AG04450 (cell line): ENCODE results near the gene ALOX5AP. TPM values are rescaled to one million over a fixed set of nuclear protein-coding genes. Genes with fewer than 3 reads are reported as not detected.

Experiments used
- CTCF ChIA-PET: fragments of 300-600, 350-600 bp; formaldehyde crosslinking; extraction: SDS; loops from one replicate; lab custom pipeline; 2022; ENCODE audit warnings: antibody characterized with exemption, inconsistent platforms; lab: Charles Lee
- POLR2A ChIA-PET: fragments of 350-600 bp; formaldehyde crosslinking; extraction: SDS; loops from one replicate; lab custom pipeline; 2021; ENCODE audit warnings: antibody characterized with exemption, inconsistent platforms; lab: Yijun Ruan, JAX
- DNase-seq: peaks from one replicate; pipeline ENCODE4 v3.0.0-alpha.2; 2011; ENCODE audit warnings: low read depth, low spot score
- H3K27ac ChIP-seq: one replicate; pipeline ENCODE4 v1.5.1; 2012; ENCODE audit warnings: low read depth, low read length, control low read depth
- H3K27me3 ChIP-seq: one replicate; pipeline ENCODE4 v1.6.0; 2012; ENCODE audit warnings: low read length; ENCODE audit not compliant: control insufficient read depth, insufficient read depth
- H3K4me3 ChIP-seq: 2 replicates; pipeline ENCODE4 v1.5.1; 2011; ENCODE audit warnings: mild to moderate bottlenecking, low read depth, low read length, control low read depth
- H3K9me3 ChIP-seq: 2 replicates; pipeline ENCODE4 v1.5.1; 2012; ENCODE audit warnings: low read length; ENCODE audit not compliant: control insufficient read depth, insufficient read depth
- polyA plus RNA-seq: library from polyadenylated mRNA; depleted of rRNA; stranded (reverse); fragments of >200 nt; gene quantifications from 2 replicates; pipeline ENCODE4 v1.2.3, GENCODE V29; 2011
- TF ChIP-seq, protein P1 (sequence below): IDR thresholded peaks from 2 replicates; pipeline ENCODE4 v1.5.1; 2011; ENCODE audit warnings: low read depth, low read length, control low read depth, inconsistent platforms

The ALOX5AP gene
- polyA plus RNA-seq, 1 experiment = 6.4 TPM

DNA sequence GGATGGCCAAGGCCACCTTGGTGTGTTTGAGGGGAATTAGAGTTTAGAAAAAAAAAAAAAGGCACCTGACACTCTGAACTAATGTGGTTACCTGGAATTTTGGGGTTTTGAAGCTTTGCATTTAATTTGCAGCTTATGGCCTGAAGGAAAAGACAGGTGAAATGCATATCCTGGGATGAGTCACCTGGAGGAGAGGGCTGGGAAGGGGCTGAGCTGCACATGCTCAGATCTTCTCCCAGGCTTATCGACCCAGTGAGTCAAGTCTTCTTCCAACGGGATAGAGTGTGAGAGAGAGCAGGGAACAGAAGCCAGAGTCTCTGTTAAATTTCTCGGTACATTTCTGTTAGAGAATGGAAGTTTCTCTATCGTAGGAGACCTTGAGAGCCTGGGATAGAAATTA is 29.7 kb upstream of the ALOX5AP start:
- ChIA-PET CTCF (no interaction called here), POLR2A (no interaction called here)
- DNase-seq = no peak
- H3K27me3 ChIP-seq = no peaks in the 10 kb centered on the region
- no peak overlapping the region for H3K27ac ChIP-seq
- TF ChIP-seq, protein P1, sequence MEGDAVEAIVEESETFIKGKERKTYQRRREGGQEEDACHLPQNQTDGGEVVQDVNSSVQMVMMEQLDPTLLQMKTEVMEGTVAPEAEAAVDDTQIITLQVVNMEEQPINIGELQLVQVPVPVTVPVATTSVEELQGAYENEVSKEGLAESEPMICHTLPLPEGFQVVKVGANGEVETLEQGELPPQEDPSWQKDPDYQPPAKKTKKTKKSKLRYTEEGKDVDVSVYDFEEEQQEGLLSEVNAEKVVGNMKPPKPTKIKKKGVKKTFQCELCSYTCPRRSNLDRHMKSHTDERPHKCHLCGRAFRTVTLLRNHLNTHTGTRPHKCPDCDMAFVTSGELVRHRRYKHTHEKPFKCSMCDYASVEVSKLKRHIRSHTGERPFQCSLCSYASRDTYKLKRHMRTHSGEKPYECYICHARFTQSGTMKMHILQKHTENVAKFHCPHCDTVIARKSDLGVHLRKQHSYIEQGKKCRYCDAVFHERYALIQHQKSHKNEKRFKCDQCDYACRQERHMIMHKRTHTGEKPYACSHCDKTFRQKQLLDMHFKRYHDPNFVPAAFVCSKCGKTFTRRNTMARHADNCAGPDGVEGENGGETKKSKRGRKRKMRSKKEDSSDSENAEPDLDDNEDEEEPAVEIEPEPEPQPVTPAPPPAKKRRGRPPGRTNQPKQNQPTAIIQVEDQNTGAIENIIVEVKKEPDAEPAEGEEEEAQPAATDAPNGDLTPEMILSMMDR = no peak
- no peak overlapping the region for H3K4me3 ChIP-seq
- no peaks in the 10 kb centered on the region for H3K9me3 ChIP-seq

DNA sequence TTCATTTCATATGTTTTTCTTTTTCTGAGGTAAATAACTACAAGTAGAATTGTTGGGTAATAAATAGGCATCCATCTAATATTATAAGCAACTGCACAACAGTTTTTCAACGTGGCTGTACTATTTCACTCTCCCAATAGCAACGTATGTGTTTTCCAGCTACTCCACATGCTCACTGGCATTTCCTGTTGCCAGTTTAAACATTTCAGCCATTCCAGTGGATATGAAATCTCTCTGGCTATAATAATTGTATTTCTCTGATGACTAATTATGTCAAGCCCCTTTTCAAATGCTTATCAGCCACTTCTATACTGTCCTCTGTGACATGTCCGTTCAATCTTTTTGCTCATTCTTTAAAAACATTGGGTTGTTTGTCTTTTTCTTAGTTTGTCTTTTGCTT is 26.8 kb upstream of the ALOX5AP start:
- TF ChIP-seq, protein P1 = no peak
- Histone ChIP-seq H3K9me3 (no peaks in the 10 kb centered on the region), H3K27ac (no peak overlapping the region), H3K4me3 (no peak overlapping the region), H3K27me3 (no peaks in the 10 kb centered on the region)
- DNase-seq = no peak
- ChIA-PET POLR2A (interaction anchor here (1.8 kb wide), 1 partner anchor 18 kb away, joined by 7 read pairs; no protein-coding TSS in a partner anchor), CTCF (interaction anchor here (0.7 to 0.8 kb wide), 2 partner anchors 83 to 336 kb away, joined by 3 to 5 read pairs; no protein-coding TSS in a partner anchor)

DNA sequence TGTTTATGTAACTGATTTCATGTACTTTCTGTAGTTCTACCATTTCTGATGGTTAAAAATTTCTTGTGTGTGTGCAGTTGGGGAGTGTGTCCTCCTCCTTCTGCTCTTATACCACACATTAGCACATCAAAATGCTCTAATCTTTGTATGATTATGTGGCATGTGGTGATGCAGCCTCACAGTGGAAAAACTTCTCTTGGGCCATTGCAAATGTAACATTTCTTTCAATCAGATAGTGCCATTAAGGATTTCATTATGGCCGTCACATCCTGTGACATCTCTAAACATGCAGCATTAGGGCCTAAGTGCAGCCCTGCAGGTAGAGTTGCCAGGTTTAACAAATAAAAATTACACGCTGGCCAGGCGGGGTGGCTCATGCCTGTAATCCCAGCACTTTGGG is 24.9 kb upstream of the ALOX5AP start:
- no peaks in the 10 kb centered on the region for H3K27me3 ChIP-seq
- H3K9me3 ChIP-seq = no peaks in the 10 kb centered on the region
- H3K4me3 ChIP-seq = no peak overlapping the region
- no peak overlapping the region for H3K27ac ChIP-seq
- TF ChIP-seq, protein P1 = no peak
- no peak for DNase-seq
- ChIA-PET POLR2A (no interaction called here), CTCF (no interaction called here)

DNA sequence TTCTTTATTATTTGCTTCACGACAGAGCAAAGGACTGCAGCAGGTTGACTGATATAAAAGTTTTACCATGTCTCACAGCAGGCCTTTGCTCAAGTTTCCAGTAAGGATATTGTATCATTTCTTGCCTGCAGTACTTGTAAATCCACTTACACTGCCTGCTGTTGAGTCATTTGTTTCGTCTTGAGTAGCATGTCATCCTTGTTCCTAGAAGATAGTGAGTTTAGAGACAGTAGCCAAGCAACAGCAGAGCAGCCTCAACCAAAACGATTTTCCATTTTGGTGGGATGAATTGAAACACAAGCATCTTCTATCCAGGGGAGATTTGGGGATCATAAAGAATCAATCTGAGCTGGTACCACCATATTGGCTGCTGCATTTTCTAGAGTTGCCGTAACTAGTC is 24.0 kb upstream of the ALOX5AP start:
- Histone ChIP-seq H3K27ac (no peak overlapping the region), H3K4me3 (no peak overlapping the region), H3K27me3 (no peaks in the 10 kb centered on the region), H3K9me3 (no peaks in the 10 kb centered on the region)
- peak; percentile 29 for DNase-seq
- ChIA-PET POLR2A (no interaction called here), CTCF (interaction anchor here (1.3 kb wide), 1 partner anchor 333 kb away, joined by 3 read pairs; no protein-coding TSS in a partner anchor)
- TF ChIP-seq, protein P1 = no peak

DNA sequence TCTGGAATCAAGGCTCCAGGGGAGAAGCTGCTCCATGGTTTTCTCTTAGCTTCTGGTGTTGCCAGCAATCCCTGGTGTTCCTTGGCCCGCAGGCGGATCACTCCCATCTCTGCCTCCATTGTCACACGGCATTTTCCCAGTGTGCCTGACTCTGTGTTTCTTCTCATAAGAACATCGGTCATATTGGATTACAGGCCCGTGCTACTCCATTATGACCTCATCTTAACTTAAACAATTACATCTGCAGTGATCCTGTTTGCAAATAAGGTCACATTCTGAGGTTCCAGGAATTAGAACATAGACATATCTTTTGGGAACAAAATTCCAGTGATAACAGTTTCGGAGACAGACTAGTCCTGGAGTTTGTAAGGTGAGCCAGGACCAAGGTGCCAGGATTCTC is 23.5 kb upstream of the ALOX5AP start:
- H3K27me3 ChIP-seq = no peaks in the 10 kb centered on the region
- H3K27ac ChIP-seq = no peak overlapping the region
- CTCF ChIA-PET = interaction anchor here (1.3 kb wide), 1 partner anchor 333 kb away, joined by 3 read pairs; no protein-coding TSS in a partner anchor
- no peaks in the 10 kb centered on the region for H3K9me3 ChIP-seq
- H3K4me3 ChIP-seq = no peak overlapping the region
- TF ChIP-seq, protein P1 = no peak
- no peak for DNase-seq
- POLR2A ChIA-PET = no interaction called here
